Measurements from ENCODE around the gene ADAMTS20.

DNA sequence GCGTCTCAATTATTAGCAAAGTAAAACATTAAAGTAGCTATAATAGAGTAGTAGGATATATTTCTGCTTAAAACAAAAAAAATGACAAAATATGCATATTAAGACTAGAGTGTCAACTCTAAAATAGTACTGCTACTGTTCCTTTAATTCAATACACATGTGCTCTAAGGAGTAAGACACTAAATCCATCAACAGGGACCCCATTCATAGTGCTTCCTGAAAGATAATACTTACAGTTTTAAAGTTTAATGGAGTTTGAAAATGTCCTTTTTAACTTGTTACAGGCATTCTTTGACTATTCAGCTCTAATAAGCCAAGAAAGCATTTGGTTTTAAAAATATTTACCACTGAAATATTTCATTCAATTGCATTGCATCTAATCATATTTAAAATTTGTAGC, 145.2 kb downstream of the ADAMTS20 start:
- no peak for TF ChIP-seq RAD21 (IDR thresholded peaks at IDR 0.05; ENCODE audit: insufficient read depth, low read depth, low read length)
- TF ChIP-seq FOXM1 (IDR thresholded peaks at IDR 0.05; ENCODE audit: low read depth, low read length), result no peak
- no peak for TF ChIP-seq POLR2A (IDR thresholded peaks at IDR 0.05; ENCODE audit: low read depth, low read length)
- no peak for TF ChIP-seq RFX5 (IDR thresholded peaks at IDR 0.05; ENCODE audit: low read depth, low read length)
- no peak for TF ChIP-seq TCF12 (IDR thresholded peaks at IDR 0.05; ENCODE audit: low read depth, low read length)
- TF ChIP-seq JUND (IDR thresholded peaks at IDR 0.05; ENCODE audit: low read depth, low read length), result no peak

Measured in GM12878 (cell line).